SK-N-SH (cell line): Measurements from ENCODE around the gene RFLNA. TPM values are rescaled to one million over a fixed set of nuclear protein-coding genes. Genes with fewer than 3 reads are reported as not detected.

Experiments
- CTCF ChIA-PET: fragments of 300-600, 350-600 bp; formaldehyde crosslinking; extraction: SDS; loops from one replicate; lab custom pipeline; 2021; lab: Yijun Ruan, JAX
- POLR2A ChIA-PET: fragments of 350-600 bp; sonication (Branson Sonifier 250); formaldehyde crosslinking; extraction: SDS; loops from one replicate; lab custom pipeline; 2020; ENCODE audit warnings: antibody characterized with exemption, inconsistent platforms; lab: Yijun Ruan, JAX
- DNase-seq: peaks from one replicate; pipeline ENCODE4 v3.0.0; 2012
- H2AFZ ChIP-seq: fragments of 200-600 bp; sonication (generic); 2 replicates; pipeline ENCODE4 v1.8.1; 2016; ENCODE audit warnings: antibody characterized with exemption, mild to moderate bottlenecking, low read depth
- H3F3A ChIP-seq: fragments of 200-600 bp; sonication (generic); replicated peaks from 2 replicates; pipeline ENCODE3; 2016; ENCODE audit warnings: antibody characterized with exemption, mild to moderate bottlenecking; ENCODE audit not compliant: insufficient read depth
- H3K27ac ChIP-seq, 2 experiments: fragments of 200-500 bp in 1 of 2; fragments of 200-600 bp in 1 of 2; sonication (Bioruptor generic) in 1 of 2; sonication (generic), shearing (Covaris generic) in 1 of 2; 2 replicates each; pipeline versions ENCODE4 v1.5.1 to v1.6.1; 2014 to 2016; ENCODE audit warnings: low read depth in 2 of 2, inconsistent platforms in 1 of 2, low read length in 1 of 2, mild to moderate bottlenecking in 1 of 2, mixed read lengths in 1 of 2
- H3K27me3 ChIP-seq: fragments of 200-600 bp; sonication (generic), shearing (Covaris generic); 2 replicates; pipeline ENCODE4 v1.6.1; 2016; ENCODE audit warnings: mixed run types; ENCODE audit not compliant: insufficient read depth
- H3K36me3 ChIP-seq, 2 experiments: fragments of 200-500 bp in 1 of 2; fragments of 200-600 bp in 1 of 2; sonication (Bioruptor generic) in 1 of 2; sonication (generic) in 1 of 2; replicated peaks in 1 of 2; 2 replicates each; pipeline versions ENCODE3 to v1.5.1; 2014 to 2016; ENCODE audit warnings: low read length in 1 of 2, mild to moderate bottlenecking in 1 of 2; ENCODE audit not compliant: insufficient read depth in 2 of 2, control insufficient read depth in 1 of 2
- H3K4me1 ChIP-seq, 2 experiments: fragments of 200-500 bp in 1 of 2; fragments of 200-600 bp in 1 of 2; sonication (Bioruptor generic) in 1 of 2; sonication (generic), shearing (Covaris generic) in 1 of 2; 2 replicates each; pipeline versions ENCODE4 v1.5.1 to v1.6.1; 2014 to 2016; ENCODE audit warnings: low read depth in 1 of 2, low read length in 1 of 2, mixed run types in 1 of 2; ENCODE audit not compliant: insufficient read depth in 2 of 2, control insufficient read depth in 1 of 2
- H3K4me2 ChIP-seq: fragments of 200-600 bp; sonication (generic), shearing (Covaris generic); 2 replicates; pipeline ENCODE4 v1.6.1; 2017; ENCODE audit warnings: mixed run types
- H3K4me3 ChIP-seq, 2 experiments: fragments of 200-500 bp in 1 of 2; fragments of 200-600 bp in 1 of 2; sonication (Bioruptor generic) in 1 of 2; sonication (generic), shearing (Covaris generic) in 1 of 2; 2 replicates each; pipeline versions ENCODE4 v1.5.1 to v1.8.1; 2014 to 2016; ENCODE audit warnings: low read depth in 2 of 2, inconsistent platforms in 1 of 2, low read length in 1 of 2, mild to moderate bottlenecking in 1 of 2, mixed read lengths in 1 of 2, moderate library complexity in 1 of 2
- H3K79me2 ChIP-seq: fragments of 200-600 bp; sonication (generic); 2 replicates; pipeline ENCODE4 v1.8.1; 2017; ENCODE audit warnings: mild to moderate bottlenecking; ENCODE audit not compliant: insufficient read depth
- H3K9ac ChIP-seq: fragments of 200-600 bp; sonication (generic); 2 replicates; pipeline ENCODE4 v1.6.1; 2017; ENCODE audit warnings: mixed run types
- H3K9me2 ChIP-seq: fragments of 200-600 bp; sonication (generic); 2 replicates; pipeline ENCODE4 v1.6.1; 2017; ENCODE audit warnings: mixed run types
- H3K9me3 ChIP-seq: fragments of 200-600 bp; sonication (generic); 2 replicates; pipeline ENCODE4 v1.6.1; 2017; ENCODE audit warnings: mixed run types, mild to moderate bottlenecking, moderate library complexity
- H4K20me1 ChIP-seq: fragments of 200-600 bp; sonication (generic); 2 replicates; pipeline ENCODE4 v1.6.1; 2017; ENCODE audit warnings: mild to moderate bottlenecking, mixed run types; ENCODE audit not compliant: insufficient read depth
- CTCF ChIP-seq: fragments of 200-600 bp; sonication (generic); IDR thresholded peaks from 2 replicates; pipeline ENCODE4 v1.6.1; 2017; ENCODE audit warnings: antibody characterized with exemption, mild to moderate bottlenecking, moderate library complexity
- FOSL2 ChIP-seq: IDR thresholded peaks from 2 replicates; pipeline ENCODE4 v1.4.0; 2012; ENCODE audit warnings: low read depth, mild to moderate bottlenecking, moderate library complexity, borderline replicate concordance
- FOXJ3 ChIP-seq: sonication (generic); formaldehyde crosslinking; IDR thresholded peaks from 2 replicates; pipeline ENCODE4 v1.5.1; 2020; ENCODE audit warnings: mild to moderate bottlenecking, missing genetic modification reagents
- GABPA ChIP-seq: IDR thresholded peaks from 2 replicates; pipeline ENCODE4 v1.4.0; 2012; ENCODE audit warnings: low read depth, mild to moderate bottlenecking
- JUND ChIP-seq: IDR thresholded peaks from 2 replicates; pipeline ENCODE4 v1.4.0; 2012
- MAX ChIP-seq: IDR thresholded peaks from 2 replicates; pipeline ENCODE4 v1.4.0; 2012; ENCODE audit warnings: low read depth
- MEF2A ChIP-seq: IDR thresholded peaks from 2 replicates; pipeline ENCODE4 v1.4.0; 2012; ENCODE audit warnings: low read depth, borderline replicate concordance
- NFIC ChIP-seq: IDR thresholded peaks from 2 replicates; pipeline ENCODE4 v1.4.0; 2012; ENCODE audit warnings: borderline replicate concordance
- NRF1 ChIP-seq: IDR thresholded peaks from 2 replicates; pipeline ENCODE4 v1.6.1; 2012; ENCODE audit warnings: low read depth, mild to moderate bottlenecking, low read length
- RAD21 ChIP-seq: IDR thresholded peaks from 2 replicates; pipeline ENCODE4 v1.6.1; 2012; ENCODE audit warnings: mild to moderate bottlenecking, low read length
- RCOR1 ChIP-seq: fragments of 150-350 bp; IDR thresholded peaks from 2 replicates; pipeline ENCODE4 v1.6.1; 2017; ENCODE audit warnings: antibody characterized with exemption, low read length
- REST ChIP-seq: IDR thresholded peaks from 2 replicates; pipeline ENCODE4 v1.6.1; 2012; ENCODE audit warnings: mild to moderate bottlenecking, low read depth, low read length, moderate library complexity
- RXRA ChIP-seq: IDR thresholded peaks from 2 replicates; pipeline ENCODE4 v1.4.0; 2012; ENCODE audit warnings: low read depth, mild to moderate bottlenecking, borderline replicate concordance
- SIN3A ChIP-seq: IDR thresholded peaks from 2 replicates; pipeline ENCODE4 v1.6.1; 2012; ENCODE audit warnings: low read depth, mild to moderate bottlenecking, low read length, moderate library complexity, borderline replicate concordance
- SMC3 ChIP-seq: IDR thresholded peaks from 2 replicates; pipeline ENCODE4 v1.6.1; 2012; ENCODE audit warnings: low read depth, low read length, improper control_type of control experiment
- TCF12 ChIP-seq: IDR thresholded peaks from 2 replicates; pipeline ENCODE4 v1.4.0; 2012
- TEAD4 ChIP-seq: IDR thresholded peaks from 2 replicates; pipeline ENCODE4 v1.4.0; 2012; ENCODE audit warnings: mild to moderate bottlenecking, borderline replicate concordance; ENCODE audit not compliant: insufficient read depth
- USF1 ChIP-seq: IDR thresholded peaks from 2 replicates; pipeline ENCODE4 v1.4.0; 2012; ENCODE audit warnings: low read depth, borderline replicate concordance
- whole genome bisulfite sequencing: methylation state at CpG from one replicate; pipeline ENCODE4 v1.1.6; 2017; ENCODE audit warnings: low lambda C conversion rate; 5-methylcytosine and 5-hydroxymethylcytosine counted together
- polyA plus RNA-seq, 3 experiments: library from polyadenylated mRNA; depleted of rRNA; stranded (reverse); fragments of >200 nt; gene quantifications; 2 replicates each; pipeline ENCODE4 v1.2.3, GENCODE V29; 2012

Gene RFLNA
- polyA plus RNA-seq, 1 of the 3 experiments (the other 2 are of a cell fraction) = 0.10 TPM

- no peaks in the 10 kb centered on the region for H3K36me3 ChIP-seq
- H3K27ac ChIP-seq = no peak overlapping the region
- no peaks in the 10 kb centered on the region; a peak in 1 of 4 replicates for H3K4me1 ChIP-seq
- no peaks in the 10 kb centered on the region for H3K27me3 ChIP-seq
- no peak overlapping the region for H3K4me2 ChIP-seq
- H3F3A ChIP-seq = no peaks in the 10 kb centered on the region
- no peak for DNase-seq
- H2AFZ ChIP-seq = no peak overlapping the region
- H3K4me3 ChIP-seq = no peak overlapping the region
- H3K9me3 ChIP-seq = no peaks in the 10 kb centered on the region
- TF ChIP-seq MAX (no peak), MEF2A (no peak), NRF1 (no peak), RCOR1 (no peak), RXRA (no peak), JUND (no peak), FOXJ3 (CRISPR knock-in tag) (no peak), GABPA (no peak)
- TF ChIP-seq, all 33 proteins: peak for 0
- CTCF ChIA-PET = no interaction called here
- WGBS = 76% methylated on average over 10 of the region's 20 CpGs
- POLR2A ChIA-PET = no interaction called here
- no peaks in the 10 kb centered on the region for H3K9me2 ChIP-seq
- H4K20me1 ChIP-seq = no peaks in the 10 kb centered on the region
- no peaks in the 10 kb centered on the region for H3K79me2 ChIP-seq
- no peak overlapping the region for H3K9ac ChIP-seq
These were observed 9.5 kb downstream of the RFLNA start for GRCh38 chr12:124304314-124304790.

GRCh38 chr12:124305136-124305535 is 10.2 kb downstream of the RFLNA start:
- POLR2A ChIA-PET = no interaction called here
- Histone ChIP-seq H3K4me1 (no peaks in the 10 kb centered on the region; a peak in 1 of 4 replicates), H3K4me2 (no peak overlapping the region), H3K27me3 (no peaks in the 10 kb centered on the region), H3K4me3 (no peak overlapping the region), H3K9me3 (no peaks in the 10 kb centered on the region), H3F3A (no peaks in the 10 kb centered on the region), H4K20me1 (no peaks in the 10 kb centered on the region), H3K9ac (no peak overlapping the region), H3K36me3 (no peaks in the 10 kb centered on the region), H3K79me2 (no peaks in the 10 kb centered on the region), H3K9me2 (no peaks in the 10 kb centered on the region), H3K27ac (no peak overlapping the region), H2AFZ (no peak overlapping the region)
- CTCF ChIA-PET = interaction anchor here (2.1 kb wide), 1 partner anchor 268 kb away, joined by 5 read pairs; no protein-coding TSS in a partner anchor
- TF ChIP-seq RAD21 (no peak), TCF12 (no peak), USF1 (no peak), TEAD4 (no peak), FOSL2 (no peak), NRF1 (no peak), NFIC (no peak), REST (no peak), RXRA (no peak), SMC3 (no peak), CTCF (no peak), SIN3A (no peak)
- DNase-seq = no peak
- 53% methylated on average over 5 of the region's 10 CpGs for WGBS
